ENCODE measurements around the gene MAST3.

DNA sequence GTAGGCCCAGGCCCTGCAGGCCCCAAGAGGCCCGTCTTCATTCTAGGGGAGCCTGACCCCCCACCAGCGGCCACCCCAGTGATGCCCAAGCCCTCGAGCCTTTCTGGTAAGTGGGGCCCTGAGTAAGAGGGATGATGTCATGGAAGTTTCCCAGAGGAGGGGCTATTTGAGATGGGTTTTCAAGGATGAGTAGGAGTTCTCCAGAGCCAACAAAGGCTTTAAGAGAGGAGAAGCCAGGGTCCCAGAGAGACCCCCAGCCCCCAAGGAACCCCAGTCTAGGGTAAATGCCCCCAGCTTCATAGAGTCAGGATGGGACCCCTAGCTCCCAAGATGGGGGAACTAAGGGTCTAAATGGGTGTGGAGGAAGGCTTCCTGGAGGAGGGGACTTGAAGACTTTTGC lies 46.3 kb downstream of the MAST3 start:
- TF ChIP-seq, protein P1, sequence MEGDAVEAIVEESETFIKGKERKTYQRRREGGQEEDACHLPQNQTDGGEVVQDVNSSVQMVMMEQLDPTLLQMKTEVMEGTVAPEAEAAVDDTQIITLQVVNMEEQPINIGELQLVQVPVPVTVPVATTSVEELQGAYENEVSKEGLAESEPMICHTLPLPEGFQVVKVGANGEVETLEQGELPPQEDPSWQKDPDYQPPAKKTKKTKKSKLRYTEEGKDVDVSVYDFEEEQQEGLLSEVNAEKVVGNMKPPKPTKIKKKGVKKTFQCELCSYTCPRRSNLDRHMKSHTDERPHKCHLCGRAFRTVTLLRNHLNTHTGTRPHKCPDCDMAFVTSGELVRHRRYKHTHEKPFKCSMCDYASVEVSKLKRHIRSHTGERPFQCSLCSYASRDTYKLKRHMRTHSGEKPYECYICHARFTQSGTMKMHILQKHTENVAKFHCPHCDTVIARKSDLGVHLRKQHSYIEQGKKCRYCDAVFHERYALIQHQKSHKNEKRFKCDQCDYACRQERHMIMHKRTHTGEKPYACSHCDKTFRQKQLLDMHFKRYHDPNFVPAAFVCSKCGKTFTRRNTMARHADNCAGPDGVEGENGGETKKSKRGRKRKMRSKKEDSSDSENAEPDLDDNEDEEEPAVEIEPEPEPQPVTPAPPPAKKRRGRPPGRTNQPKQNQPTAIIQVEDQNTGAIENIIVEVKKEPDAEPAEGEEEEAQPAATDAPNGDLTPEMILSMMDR (IDR thresholded peaks at IDR 0.05 in 4 of 5, conservative IDR thresholded peaks at IDR 0.05 in 1 of 5): no peak
- no peak for TF ChIP-seq POLR2A (IDR thresholded peaks at IDR 0.05)
